ENCODE results near the gene PBOV1. TPM values are rescaled to one million over a fixed set of nuclear protein-coding genes. Genes with fewer than 3 reads are reported as not detected.

Gene PBOV1
- total and polyA plus RNA-seq, 7 donors: not detected

- Histone ChIP-seq H3K27me3 (ENCODE audit: insufficient read depth in 3 of 3, low read length in 2 of 3) (no peaks in the 10 kb centered on the region), H3K4me3 (no peak overlapping the region), H3K27ac (no peak overlapping the region), H3K36me3 (ENCODE audit: insufficient read depth in 1 of 2, low read depth in 1 of 2) (no peaks in the 10 kb centered on the region), H3K9me3 (no peaks in the 10 kb centered on the region), H3K4me1 (no peaks in the 10 kb centered on the region)
- DNase-seq (no peak), ATAC-seq (no peak)
- no peak for TF ChIP-seq CTCF (IDR thresholded peaks at IDR 0.05)
- 61 to 62% (median 61%) methylated on average over 4 of the region's 4 CpGs for WGBS, 3 donors
- intact Hi-C loops (cut with DNase I): no loop called here
Observed at GRCh38 chr6:138225953-138226352, 7.7 kb upstream of the PBOV1 start.

GRCh38 chr6:138222901-138223546 lies 4.7 kb upstream of the PBOV1 start:
- no peak overlapping the region for H3K4me3 ChIP-seq
- H3K27ac ChIP-seq: no peak overlapping the region
- no peaks in the 10 kb centered on the region for H3K4me1 ChIP-seq
- intact Hi-C loops (cut with DNase I): no loop called here
- WGBS, 3 donors: 60 to 74% (median 67%) methylated on average over 4 of the region's 4 CpGs
- TF ChIP-seq CTCF (IDR thresholded peaks at IDR 0.05): no peak
- no peaks in the 10 kb centered on the region for H3K9me3 ChIP-seq
- H3K36me3 ChIP-seq (ENCODE audit: insufficient read depth in 1 of 2, low read depth in 1 of 2): no peaks in the 10 kb centered on the region
- ATAC-seq (no peak), DNase-seq (no peak)
- peaks cover 0 to 3% (median 0%) of the 10 kb centered on the region in 3 donors for H3K27me3 ChIP-seq (ENCODE audit: insufficient read depth in 3 of 3, low read length in 2 of 3)

- intact Hi-C loops (cut with DNase I): no loop called here
- WGBS, 3 donors: 95 to 97% (median 96%) methylated on average over 4 of the region's 4 CpGs
- Histone ChIP-seq H3K4me3 (no peak overlapping the region), H3K27ac (no peak overlapping the region), H3K4me1 (no peaks in the 10 kb centered on the region), H3K9me3 (no peaks in the 10 kb centered on the region), H3K27me3 (ENCODE audit: insufficient read depth in 3 of 3, low read length in 2 of 3) (peaks cover 0 to 3% (median 0%) of the 10 kb centered on the region in 3 donors), H3K36me3 (ENCODE audit: insufficient read depth in 1 of 2, low read depth in 1 of 2) (no peaks in the 10 kb centered on the region)
- DNase-seq: no peak
- no peak for TF ChIP-seq CTCF (IDR thresholded peaks at IDR 0.05)
- ATAC-seq: no peak
Observed at GRCh38 chr6:138219901-138220300, 1.6 kb upstream of the PBOV1 start.

GRCh38 chr6:138219398-138219797 lies 1.1 kb upstream of the PBOV1 start:
- DNase-seq: no peak
- WGBS, 3 donors: 92 to 95% (median 94%) methylated on average over 3 of the region's 3 CpGs
- intact Hi-C loops (cut with DNase I): no loop called here
- H3K27me3 ChIP-seq (ENCODE audit: insufficient read depth in 3 of 3, low read length in 2 of 3): peaks cover 0 to 3% (median 0%) of the 10 kb centered on the region in 3 donors
- no peak overlapping the region for H3K4me3 ChIP-seq
- no peak overlapping the region for H3K27ac ChIP-seq
- TF ChIP-seq CTCF (IDR thresholded peaks at IDR 0.05): no peak
- no peaks in the 10 kb centered on the region for H3K9me3 ChIP-seq
- no peaks in the 10 kb centered on the region for H3K4me1 ChIP-seq
- no peak for ATAC-seq
- no peaks in the 10 kb centered on the region for H3K36me3 ChIP-seq (ENCODE audit: insufficient read depth in 1 of 2, low read depth in 1 of 2)
